Measurements from ENCODE around the gene TGFB1I1.
"Not testable (repeated sequence)": the region's sequence is repeated elsewhere in the genome, so short reads cannot be mapped to it uniquely, and the experiment has no call there.

The TGFB1I1 gene

DNA sequence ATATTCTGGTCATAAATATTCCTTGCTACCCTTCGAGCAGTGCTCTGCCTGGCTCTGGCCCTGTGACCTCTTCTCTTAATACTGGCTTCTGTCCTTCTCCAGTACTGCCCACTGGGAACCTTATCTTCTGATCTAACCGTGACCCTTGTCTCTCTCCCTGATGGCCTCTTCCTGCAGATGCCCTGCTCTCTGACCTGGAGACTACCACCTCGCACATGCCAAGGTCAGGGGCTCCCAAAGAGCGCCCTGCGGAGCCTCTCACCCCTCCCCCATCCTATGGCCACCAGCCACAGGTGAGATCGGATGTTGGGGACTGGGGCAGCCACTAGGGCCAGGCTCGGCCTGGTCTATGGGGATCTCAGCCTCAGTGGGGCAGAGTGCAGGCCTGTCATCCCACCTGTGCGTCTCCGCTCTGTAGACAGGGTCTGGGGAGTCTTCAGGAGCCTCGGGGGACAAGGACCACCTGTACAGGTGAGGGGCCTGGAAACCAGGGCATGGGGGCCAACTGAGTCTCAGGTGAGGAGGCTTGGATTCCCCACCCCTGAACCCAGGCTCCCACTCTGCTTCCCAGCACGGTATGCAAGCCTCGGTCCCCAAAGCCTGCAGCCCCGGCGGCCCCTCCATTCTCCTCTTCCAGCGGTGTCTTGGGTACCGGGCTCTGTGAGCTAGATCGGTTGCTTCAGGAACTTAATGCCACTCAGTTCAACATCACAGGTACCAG lies 1.5 kb downstream of the TGFB1I1 start:
- no peak for DNase-seq

DNA sequence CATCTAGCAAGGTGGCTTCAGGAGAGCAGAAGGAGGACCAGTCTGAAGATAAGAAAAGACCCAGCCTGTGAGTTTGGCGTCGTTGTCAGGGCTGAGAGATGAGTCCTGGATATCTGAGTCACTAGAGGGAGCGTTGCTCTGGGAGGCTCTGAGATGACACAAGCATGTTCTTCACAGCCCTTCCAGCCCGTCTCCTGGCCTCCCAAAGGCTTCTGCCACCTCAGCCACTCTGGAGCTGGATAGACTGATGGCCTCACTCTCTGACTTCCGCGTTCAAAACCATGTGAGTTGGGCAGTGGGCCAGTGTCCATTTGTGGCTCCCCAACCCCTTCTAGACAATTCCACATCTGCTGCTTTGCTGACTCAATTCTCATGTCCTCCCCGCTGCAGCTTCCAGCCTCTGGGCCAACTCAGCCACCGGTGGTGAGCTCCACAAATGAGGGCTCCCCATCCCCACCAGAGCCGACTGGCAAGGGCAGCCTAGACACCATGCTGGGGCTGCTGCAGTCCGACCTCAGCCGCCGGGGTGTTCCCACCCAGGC lies 2.3 kb downstream of the TGFB1I1 start:
- DNase-seq, result no peak

DNA sequence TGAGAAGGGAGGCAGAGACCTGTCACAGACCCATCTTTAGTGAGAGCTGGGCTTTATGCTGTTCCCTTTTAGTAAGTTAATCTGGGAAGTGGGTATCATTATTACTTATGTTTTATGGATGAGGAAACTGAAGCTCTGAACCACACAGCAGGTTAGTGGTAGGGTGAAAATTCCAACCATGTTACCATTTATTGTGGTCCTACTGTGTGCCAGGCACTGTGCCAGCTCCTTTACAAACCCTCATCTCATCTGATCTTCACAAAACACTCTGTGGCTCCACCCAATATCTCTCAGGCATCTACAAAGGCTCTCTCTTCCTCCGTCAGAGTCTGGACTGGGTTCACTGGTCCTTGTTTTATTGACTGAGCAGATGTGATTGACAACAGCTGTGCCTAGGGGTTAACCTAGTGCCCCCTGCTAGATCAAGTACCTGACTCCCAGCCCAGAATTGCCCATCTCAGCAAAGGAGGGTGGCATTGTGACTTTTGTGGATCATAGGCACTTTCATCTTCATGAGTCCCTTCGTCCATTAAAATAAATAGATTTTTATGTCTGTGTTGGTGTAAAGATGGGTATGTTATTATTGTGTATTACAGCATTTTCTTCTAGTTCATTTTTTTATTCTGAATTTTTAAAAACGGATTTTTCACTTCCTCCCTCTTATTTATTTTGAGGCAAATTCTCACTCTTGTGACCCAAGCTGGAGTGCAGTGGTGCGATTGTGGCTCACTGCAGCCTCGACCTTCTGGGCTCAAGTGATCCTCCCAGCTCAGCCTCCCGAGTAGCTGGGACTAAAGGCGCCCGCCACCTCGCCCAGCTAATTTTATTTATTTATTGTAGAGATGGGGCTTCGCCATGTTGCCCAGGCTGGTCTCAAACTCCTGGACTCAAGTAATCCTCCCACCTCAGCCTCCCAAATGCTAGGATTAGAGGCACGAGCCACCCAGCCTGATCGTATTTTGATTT lies 3.1 kb downstream of the TGFB1I1 start:
- DNase-seq, result no peak

DNA sequence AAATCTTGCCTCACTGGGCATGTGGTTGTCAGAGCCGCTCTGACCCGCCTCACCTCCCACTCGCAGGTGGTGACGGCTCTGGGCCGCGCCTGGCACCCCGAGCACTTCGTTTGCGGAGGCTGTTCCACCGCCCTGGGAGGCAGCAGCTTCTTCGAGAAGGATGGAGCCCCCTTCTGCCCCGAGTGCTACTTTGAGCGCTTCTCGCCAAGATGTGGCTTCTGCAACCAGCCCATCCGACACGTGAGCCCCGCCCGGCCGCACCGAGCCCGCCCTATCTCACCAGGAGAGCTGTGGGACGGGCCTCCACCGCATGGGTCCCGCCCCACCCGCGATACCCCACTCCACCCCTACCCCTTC lies 4.0 kb downstream of the TGFB1I1 start:
- DNase-seq, result no peak

DNA sequence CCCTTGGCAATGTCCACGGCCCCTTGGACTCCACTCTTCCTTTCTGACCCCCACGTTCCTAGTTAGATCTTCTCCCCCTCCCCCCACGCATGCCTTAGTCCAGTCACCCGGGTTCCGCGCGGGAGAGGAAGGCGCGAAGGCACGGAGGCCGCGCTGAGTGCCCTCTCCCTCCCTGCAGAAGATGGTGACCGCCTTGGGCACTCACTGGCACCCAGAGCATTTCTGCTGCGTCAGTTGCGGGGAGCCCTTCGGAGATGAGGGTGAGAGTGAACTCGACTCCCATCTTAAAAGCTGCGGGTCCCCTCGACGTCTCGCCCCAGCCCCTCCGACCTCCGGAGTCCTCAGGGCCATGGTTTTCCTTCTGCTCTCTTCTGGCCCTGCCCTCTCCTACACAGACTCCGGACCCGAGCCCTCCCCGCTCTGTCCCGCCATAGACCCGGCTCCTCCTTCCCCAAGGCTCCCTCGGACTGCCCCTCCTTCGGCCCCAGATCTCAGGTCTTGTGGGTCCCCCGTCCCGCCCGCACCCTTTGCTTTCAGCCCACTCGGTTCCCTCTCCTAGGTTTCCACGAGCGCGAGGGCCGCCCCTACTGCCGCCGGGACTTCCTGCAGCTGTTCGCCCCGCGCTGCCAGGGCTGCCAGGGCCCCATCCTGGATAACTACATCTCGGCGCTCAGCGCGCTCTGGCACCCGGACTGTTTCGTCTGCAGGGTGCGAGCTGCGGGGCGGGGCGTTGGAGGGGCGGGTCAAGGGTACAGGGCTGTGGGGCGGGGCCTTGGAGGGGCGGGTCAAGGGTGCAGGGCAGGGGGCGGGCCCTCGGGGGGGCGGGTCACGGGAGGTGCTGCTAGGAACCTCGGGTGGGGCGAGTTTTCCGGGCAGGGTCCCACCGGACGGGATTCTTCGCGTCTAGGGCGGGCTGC lies 4.6 kb downstream of the TGFB1I1 start:
- DNase-seq, result peak; percentile 84

DNA sequence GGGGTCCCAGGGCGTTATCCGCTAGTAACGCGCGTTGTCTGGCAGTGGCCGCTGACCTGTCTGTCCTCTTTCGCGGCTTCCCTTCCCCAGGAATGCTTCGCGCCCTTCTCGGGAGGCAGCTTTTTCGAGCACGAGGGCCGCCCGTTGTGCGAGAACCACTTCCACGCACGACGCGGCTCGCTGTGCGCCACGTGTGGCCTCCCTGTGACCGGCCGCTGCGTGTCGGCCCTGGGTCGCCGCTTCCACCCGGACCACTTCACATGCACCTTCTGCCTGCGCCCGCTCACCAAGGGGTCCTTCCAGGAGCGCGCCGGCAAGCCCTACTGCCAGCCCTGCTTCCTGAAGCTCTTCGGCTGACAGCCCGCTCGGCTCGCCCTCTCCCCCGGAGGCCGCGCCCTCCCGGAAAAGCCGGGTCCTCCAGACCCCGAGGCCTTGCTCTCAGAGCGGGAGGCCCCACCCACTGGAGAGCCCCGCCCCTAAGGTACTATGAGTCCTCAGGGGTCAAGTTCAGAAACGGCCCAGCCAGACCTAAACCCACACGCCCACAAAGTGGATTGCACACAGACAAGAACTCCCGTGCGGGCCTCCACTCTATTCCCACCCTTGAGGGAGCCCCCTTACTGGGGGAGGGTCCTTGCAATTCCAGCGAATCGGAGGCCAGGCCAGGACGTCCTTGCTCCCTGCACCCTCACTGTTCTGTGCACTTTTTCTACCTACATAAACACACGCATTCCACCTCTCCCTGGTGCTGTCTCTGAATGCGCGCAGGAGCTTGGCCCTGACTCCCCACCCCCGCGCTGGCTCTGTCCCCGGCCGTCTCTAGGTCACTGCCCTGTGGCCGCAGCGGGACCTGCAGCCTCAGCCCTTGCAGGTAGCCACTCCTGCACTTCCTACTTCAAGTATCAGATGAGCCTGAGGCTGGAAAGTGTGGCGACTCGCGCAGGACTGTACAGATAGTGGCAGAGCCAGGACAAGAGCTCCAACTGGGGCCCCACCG lies 5.6 kb downstream of the TGFB1I1 start:
- peak; percentile 25 for DNase-seq

DNA sequence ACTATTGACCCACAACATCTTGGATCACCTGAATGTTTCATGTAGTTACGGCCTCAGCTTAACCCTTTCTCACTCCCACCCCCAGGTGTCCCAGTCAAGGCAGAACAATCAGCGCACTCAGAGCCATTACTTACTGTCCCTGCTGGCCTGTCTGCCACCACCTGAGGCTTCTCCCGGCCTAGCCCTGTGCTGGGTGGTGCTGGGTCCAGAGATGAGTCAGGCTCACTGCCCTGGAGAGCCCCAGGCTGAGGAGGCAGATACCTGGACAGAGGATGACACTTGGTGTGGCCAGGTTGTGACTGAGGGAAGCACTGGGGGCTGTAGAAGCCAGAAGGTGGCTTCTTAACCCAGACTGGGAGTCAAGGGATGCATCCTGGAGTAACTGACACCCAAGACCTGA lies 7.0 kb downstream of the TGFB1I1 start:
- no peak for DNase-seq

DNA sequence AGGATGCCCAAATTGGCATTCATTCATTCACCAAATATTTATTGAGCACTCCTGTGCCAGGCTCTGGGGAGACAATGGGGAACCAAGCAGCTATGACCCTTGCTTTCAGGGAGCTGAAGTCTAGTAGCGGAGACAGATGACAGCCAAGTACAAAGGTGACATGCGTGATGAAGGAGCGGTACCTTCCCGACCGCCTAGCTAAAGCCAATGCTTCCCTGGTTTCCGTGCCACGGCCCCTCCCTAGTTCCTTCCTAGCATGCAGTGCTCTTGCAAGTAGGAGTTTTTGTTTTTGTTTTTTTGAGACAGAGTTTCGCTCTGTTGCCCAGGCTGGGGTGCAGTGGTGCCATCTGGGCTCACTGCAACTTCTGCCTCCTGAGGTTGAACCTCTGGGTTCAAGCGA lies 7.8 kb downstream of the TGFB1I1 start:
- no peak for DNase-seq

DNA sequence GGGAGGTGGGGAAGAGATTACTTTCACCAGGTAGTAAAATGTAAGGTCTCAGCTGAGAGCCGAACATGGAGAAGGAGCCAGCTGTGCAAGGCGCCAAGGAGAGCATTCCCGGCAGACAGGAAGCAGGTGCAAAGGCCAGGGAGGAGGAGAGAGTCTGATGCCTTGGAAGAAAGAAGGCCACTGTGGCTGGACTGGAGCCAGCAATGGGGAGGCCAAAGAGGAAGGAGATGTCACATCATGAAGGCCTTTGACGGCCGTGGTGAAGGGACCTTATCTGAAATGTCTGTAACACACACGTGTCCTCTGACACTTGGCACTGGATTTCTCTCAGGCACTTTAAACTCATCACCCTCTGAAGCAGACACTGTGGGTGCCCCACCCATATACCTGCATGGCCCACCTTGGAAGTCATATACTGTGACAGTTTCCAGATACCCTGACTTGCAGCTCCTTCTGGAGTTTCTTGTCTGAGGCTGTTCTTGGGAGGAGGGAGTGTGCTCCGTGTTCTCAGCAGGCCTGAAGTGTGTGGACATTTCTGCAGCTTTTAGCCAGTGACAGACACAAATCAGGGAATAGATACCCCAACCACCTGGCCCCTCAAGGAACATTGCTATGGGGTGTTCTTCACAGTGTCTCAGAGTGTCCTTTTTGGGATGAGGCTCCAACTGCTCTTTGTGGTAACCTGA lies 9.0 kb downstream of the TGFB1I1 start:
- no peak for DNase-seq

DNA sequence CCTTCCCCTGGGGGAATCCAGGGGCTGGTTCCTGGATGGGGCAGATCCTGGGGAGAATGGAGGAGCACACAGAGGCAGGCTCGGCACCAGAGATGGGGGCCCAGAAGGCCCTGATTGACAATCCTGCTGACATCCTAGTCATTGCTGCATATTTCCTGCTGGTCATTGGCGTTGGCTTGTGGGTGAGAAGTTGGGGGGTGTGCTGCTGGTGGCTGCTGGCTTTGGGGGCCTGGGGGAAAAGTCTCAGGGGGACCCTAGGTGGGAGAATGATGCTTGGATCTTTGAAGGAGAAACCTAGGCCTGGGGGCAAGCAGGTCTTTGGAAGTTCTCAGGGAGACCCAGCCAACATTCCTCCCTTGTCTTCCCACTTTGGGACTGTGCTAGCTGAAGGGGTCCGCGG lies 11.1 kb downstream of the TGFB1I1 start, which contains the start of gene SLC5A2:
SLC5A2 (plus strand) TSS at position 43 of the 400 bp plus-strand sequence; CDS start at position 57, 14 bp downstream.
- no peak for DNase-seq

DNA sequence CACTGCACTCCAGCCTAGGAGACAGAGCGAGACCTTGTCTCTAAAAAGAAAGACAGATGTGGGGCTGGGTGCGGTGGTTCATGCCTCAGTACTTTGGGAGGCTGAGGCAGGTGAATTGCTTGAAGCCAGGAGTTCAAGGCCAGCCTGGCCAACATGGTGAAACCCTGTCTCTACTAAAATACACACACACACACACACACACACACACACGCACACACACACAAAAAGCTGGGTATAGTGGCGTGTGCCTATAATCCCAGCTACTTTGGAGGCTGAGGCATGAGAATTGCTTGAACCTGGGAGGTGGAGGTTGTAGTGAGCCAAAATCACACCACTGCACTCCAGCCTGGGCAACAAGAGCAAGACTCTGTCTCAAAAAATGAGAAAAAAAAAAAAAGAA lies 12.1 kb downstream of the TGFB1I1 start:
- not testable (repeated sequence) for DNase-seq

DNA sequence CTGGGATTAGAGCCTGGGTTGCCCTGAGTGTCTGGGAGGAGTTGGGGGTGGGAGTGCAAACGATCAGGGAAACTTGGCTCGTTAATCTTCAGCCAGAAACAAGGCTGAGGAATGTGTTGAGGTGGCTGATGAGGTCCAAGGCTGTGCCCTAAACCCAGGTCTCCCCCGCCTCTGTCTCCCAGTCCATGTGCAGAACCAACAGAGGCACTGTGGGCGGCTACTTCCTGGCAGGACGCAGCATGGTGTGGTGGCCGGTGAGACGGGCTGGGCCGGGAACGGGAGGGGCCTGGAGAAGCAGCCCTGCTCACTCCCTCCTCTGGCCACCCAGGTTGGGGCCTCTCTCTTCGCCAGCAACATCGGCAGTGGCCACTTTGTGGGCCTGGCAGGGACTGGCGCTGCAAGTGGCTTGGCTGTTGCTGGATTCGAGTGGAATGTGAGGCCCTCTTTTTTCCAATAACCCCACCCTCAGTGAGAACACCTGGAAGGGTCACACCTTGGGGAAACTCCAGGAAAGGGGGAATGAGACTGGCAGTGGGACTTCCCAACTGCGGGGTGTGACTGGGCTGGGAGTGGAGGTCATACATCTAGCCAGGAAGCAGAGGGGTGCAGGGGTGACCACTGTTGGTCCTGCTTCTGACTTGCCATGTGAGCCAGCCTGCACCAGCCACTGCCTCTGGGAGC lies 12.7 kb downstream of the TGFB1I1 start:
- DNase-seq, result no peak

DNA sequence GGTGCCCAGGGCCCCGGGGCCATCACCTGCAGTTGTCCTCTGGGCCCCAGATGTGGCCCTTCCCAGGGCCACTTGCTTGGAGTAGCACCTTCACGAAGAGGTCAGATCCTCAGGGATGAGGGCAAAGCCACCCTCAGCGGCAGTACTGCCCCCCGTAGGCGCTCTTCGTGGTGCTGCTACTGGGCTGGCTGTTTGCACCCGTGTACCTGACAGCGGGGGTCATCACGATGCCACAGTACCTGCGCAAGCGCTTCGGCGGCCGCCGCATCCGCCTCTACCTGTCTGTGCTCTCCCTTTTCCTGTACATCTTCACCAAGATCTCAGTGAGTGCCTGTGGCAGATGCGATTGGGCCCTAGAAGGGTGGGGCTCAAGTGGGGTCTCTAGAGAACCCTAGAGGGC lies 13.6 kb downstream of the TGFB1I1 start:
- DNase-seq, result no peak

DNA sequence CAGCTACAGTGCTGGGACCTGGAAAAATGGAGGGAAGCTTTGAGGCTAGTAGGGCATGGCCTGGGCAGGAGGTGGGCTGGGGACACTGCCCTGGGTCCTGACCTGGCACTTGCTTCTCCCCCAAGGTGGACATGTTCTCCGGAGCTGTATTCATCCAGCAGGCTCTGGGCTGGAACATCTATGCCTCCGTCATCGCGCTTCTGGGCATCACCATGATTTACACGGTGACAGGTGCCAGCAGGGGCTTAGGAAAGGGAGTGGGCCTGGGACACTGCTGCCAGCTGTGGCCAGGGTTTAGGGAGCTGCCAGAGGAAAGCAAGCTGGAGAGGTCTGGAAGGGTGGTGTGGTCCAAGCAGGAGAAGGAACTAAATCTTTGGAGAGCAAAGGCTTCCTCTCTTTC lies 14.1 kb downstream of the TGFB1I1 start:
- no peak for DNase-seq

DNA sequence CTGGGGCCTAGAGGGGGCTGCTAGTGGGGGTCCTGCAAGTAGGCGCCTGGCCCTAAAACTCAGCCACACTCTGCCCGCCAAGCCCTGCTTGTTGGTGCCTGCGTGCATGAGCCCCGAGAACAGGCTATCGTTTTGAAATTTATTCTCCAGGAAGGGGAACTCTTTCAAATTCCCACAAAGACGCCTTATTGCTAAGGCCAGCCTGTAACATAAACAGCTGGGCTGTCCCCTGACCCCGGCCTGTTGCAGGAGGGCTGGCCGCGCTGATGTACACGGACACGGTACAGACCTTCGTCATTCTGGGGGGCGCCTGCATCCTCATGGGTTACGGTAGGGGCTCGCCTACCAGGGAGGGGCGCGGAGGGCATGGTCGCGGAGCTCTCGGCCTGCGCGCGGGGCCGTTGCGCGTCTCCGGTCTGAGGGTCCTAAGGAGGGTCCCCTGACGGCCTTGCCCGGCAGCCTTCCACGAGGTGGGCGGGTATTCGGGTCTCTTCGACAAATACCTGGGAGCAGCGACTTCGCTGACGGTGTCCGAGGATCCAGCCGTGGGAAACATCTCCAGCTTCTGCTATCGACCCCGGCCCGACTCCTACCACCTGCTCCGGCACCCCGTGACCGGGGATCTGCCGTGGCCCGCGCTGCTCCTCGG lies 15.2 kb downstream of the TGFB1I1 start:
- DNase-seq, result no peak

DNA sequence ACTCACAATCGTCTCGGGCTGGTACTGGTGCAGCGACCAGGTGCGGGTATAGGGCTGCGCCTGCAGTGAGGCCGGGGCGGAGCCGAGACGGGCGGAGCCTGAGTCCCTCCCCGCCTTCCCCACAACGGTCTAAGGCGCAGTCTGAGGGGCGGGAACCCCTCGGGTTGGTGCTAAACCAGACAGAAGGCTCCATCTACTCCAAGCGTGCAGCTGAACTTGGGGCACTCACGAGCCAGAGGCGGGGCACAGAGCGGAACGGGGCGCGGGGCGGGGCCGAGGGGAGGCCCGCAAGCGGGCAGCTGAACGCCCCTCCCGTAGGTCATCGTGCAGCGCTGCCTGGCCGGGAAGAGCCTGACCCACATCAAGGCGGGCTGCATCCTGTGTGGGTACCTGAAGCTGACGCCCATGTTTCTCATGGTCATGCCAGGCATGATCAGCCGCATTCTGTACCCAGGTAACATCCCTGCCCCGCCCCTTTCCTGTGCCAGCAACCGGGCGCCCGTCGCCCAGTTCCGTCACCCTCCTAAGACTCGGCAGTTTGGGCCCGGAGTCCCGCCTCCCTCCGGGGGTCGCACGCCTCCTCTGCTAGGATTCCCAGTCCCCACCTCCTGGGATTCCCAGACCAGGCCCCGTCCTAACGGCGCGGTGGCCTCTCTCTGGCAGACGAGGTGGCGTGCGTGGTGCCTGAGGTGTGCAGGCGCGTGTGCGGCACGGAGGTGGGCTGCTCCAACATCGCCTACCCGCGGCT lies 15.9 kb downstream of the TGFB1I1 start:
- DNase-seq, result peak; percentile 53

DNA sequence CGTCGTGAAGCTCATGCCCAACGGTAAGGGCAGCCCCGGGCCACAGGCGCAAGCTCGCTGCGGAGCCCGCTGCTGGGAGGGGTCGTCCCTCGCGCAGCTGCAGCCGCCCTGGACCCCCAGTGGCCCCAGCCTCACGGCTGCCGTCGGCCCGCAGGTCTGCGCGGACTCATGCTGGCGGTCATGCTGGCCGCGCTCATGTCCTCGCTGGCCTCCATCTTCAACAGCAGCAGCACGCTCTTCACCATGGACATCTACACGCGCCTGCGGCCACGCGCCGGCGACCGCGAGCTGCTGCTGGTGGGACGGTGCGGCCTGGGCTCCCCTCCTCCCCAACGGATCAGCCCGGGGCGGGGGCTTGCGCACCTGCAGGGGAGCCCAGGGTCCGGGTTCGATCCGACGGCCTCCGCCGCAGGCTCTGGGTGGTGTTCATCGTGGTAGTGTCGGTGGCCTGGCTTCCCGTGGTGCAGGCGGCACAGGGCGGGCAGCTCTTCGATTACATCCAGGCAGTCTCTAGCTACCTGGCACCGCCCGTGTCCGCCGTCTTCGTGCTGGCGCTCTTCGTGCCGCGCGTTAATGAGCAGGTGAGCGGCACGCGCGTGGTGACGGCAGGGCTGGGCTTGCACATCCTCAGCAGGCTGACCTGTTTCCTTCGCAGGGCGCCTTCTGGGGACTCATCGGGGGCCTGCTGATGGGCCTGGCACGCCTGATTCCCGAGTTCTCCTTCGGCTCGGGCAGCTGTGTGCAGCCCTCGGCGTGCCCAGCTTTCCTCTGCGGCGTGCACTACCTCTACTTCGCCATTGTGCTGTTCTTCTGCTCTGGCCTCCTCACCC lies 16.7 kb downstream of the TGFB1I1 start:
- DNase-seq, result no peak

DNA sequence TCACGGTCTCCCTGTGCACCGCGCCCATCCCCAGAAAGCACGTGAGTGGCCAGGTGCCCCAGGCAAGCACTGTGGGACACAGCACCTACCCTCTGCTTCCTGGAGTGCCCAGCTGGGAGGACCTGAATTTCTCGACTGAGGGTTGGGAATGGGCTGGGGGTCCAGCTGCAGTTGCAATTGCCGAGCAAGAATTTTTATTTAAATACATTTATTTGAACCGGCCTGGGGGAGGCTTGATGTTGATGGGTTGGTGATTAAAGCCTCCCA lies 17.3 kb downstream of the TGFB1I1 start:
- DNase-seq, result no peak
